A673 (cell line): ENCODE results near the gene MPRIP. TPM values are rescaled to one million over a fixed set of nuclear protein-coding genes. Genes with fewer than 3 reads are reported as not detected.

Source experiments
- BruUV-seq: library from RNA; stranded (reverse); fragments of 400-500 nt; replicated peaks from 2 replicates; lab custom pipeline; 2021; lab: Mats Ljungman, UMichigan
- CTCF ChIA-PET: fragments of 300-600 bp; sonication (Branson Sonifier 250); formaldehyde crosslinking; loops from one replicate; lab custom pipeline; 2022; ENCODE audit warnings: antibody characterized with exemption; lab: Charles Lee
- POLR2A ChIA-PET: fragments of 300-600 bp; sonication (Branson Sonifier 250); formaldehyde crosslinking; loops from one replicate; lab custom pipeline; 2022; ENCODE audit warnings: antibody characterized with exemption; ENCODE audit not compliant: low non-redundant PET; lab: Charles Lee
- DNase-seq: peaks from one replicate; pipeline ENCODE4 v3.0.0-alpha.2; 2015; ENCODE audit warnings: low spot score
- H3K27ac ChIP-seq: fragments of 200-600 bp; sonication (generic); 2 replicates; pipeline ENCODE4 v1.5.1; 2016; ENCODE audit warnings: mixed run types, low read depth, mild to moderate bottlenecking, mixed read lengths, antibody characterized with exemption, low read length; ENCODE audit not compliant: poor library complexity, severe bottlenecking
- H3K27me3 ChIP-seq: fragments of 200-600 bp; sonication (generic); replicated peaks from 2 replicates; pipeline ENCODE4 v1.6.1; 2017; ENCODE audit warnings: mixed run types, low read depth, mild to moderate bottlenecking, mixed read lengths, antibody characterized with exemption, low read length; ENCODE audit not compliant: insufficient read depth, poor library complexity
- H3K36me3 ChIP-seq: fragments of 200-600 bp; sonication (generic); 2 replicates; pipeline ENCODE4 v1.6.1; 2016; ENCODE audit warnings: mixed run types, mild to moderate bottlenecking, mixed read lengths, antibody characterized with exemption, low read length; ENCODE audit not compliant: insufficient read depth, poor library complexity, severe bottlenecking
- H3K4me1 ChIP-seq: fragments of 200-600 bp; sonication (generic); 2 replicates; pipeline ENCODE4 v1.6.1; 2017; ENCODE audit warnings: mixed run types, mild to moderate bottlenecking, mixed read lengths, antibody characterized with exemption, low read length; ENCODE audit not compliant: insufficient read depth, poor library complexity, severe bottlenecking
- H3K4me3 ChIP-seq: fragments of 200-600 bp; sonication (generic); 2 replicates; pipeline ENCODE4 v1.5.1; 2016; ENCODE audit warnings: low read depth, mixed run types, mild to moderate bottlenecking, mixed read lengths, low read length; ENCODE audit not compliant: poor library complexity, severe bottlenecking
- H3K9me3 ChIP-seq: fragments of 200-600 bp; sonication (generic); 2 replicates; pipeline ENCODE4 v1.6.1; 2016; ENCODE audit warnings: mixed run types, low read depth, mild to moderate bottlenecking, mixed read lengths, antibody characterized with exemption, low read length; ENCODE audit not compliant: poor library complexity, severe bottlenecking
- CTCF ChIP-seq: fragments of 300-800, 200-600 bp; sonication (generic); conservative IDR thresholded peaks from 2 replicates; pipeline ENCODE4 v1.5.1; 2017; ENCODE audit warnings: low read depth, mild to moderate bottlenecking, antibody characterized with exemption, low read length, moderate library complexity, mixed read lengths
- EZH2 ChIP-seq: fragments of 200-600 bp; sonication (generic); IDR thresholded peaks from 2 replicates; pipeline ENCODE4 v1.6.1; 2017; ENCODE audit warnings: borderline replicate concordance, low read depth, mild to moderate bottlenecking, mixed read lengths, antibody characterized with exemption, low read length; ENCODE audit not compliant: poor library complexity, severe bottlenecking
- intact Hi-C: fragments of 100-400 bp; cut with micrococcal nuclease; formaldehyde crosslinking; loops from one replicate; pipeline ENCODE4 v1.10.0; 2022; ENCODE audit not compliant: unreplicated experiment
- total RNA-seq: library from RNA; stranded (reverse); gene quantifications from 2 replicates; pipeline ENCODE4 v1.2.3, GENCODE V29; 2021

Gene MPRIP
- total RNA-seq, 1 experiment from 2014 or later, result 290 TPM

- no peaks in the 10 kb centered on the region for H3K9me3 ChIP-seq
- intact Hi-C loops, result no loop called here
- no peaks in the 10 kb centered on the region for H3K4me1 ChIP-seq
- H3K27ac ChIP-seq, result peak overlapping the region; percentile 25
- no peak for TF ChIP-seq EZH2
- TF ChIP-seq CTCF, result no peak
- ChIA-PET CTCF (no interaction called here), POLR2A (no interaction called here)
- no peak overlapping the region for H3K4me3 ChIP-seq
- H3K27me3 ChIP-seq, result no peaks in the 10 kb centered on the region
- no peak for DNase-seq
- peaks cover 17% of the 10 kb centered on the region for H3K36me3 ChIP-seq
- no TSS peak for BruUV-seq
Observed at GRCh38 chr17:17081304-17081940, 39.2 kb downstream of the MPRIP start.

GRCh38 chr17:17082878-17083277 lies 40.6 kb downstream of the MPRIP start:
- H3K27me3 ChIP-seq, result no peaks in the 10 kb centered on the region
- H3K9me3 ChIP-seq, result no peaks in the 10 kb centered on the region
- no peak overlapping the region for H3K27ac ChIP-seq
- no peak for TF ChIP-seq EZH2
- no peak for TF ChIP-seq CTCF
- ChIA-PET POLR2A (no interaction called here), CTCF (no interaction called here)
- peaks cover under 1% of the 10 kb centered on the region for H3K4me1 ChIP-seq
- intact Hi-C loops, result no loop called here
- BruUV-seq, result no TSS peak
- H3K4me3 ChIP-seq, result no peak overlapping the region
- DNase-seq, result no peak
- peaks cover 14% of the 10 kb centered on the region for H3K36me3 ChIP-seq

- Histone ChIP-seq H3K9me3 (no peaks in the 10 kb centered on the region), H3K27me3 (no peaks in the 10 kb centered on the region), H3K4me3 (no peak overlapping the region), H3K27ac (no peak overlapping the region), H3K4me1 (peaks cover 8% of the 10 kb centered on the region), H3K36me3 (peaks cover 5% of the 10 kb centered on the region)
- CTCF ChIA-PET, result no interaction called here
- POLR2A ChIA-PET, result no interaction called here
- TF ChIP-seq CTCF, result no peak
- TF ChIP-seq EZH2, result no peak
- BruUV-seq, result no TSS peak
- DNase-seq, result no peak
- intact Hi-C loops, result no loop called here
Observed at GRCh38 chr17:17084317-17084835, 42.1 kb downstream of the MPRIP start.
